Astrocyte (in vitro differentiated cells and primary cell): ENCODE data around the gene PCCA.

Source experiments
- EZH2 ChIP-seq: IDR thresholded peaks from 2 replicates; pipeline ENCODE4 v1.6.1; 2012; ENCODE audit warnings: mild to moderate bottlenecking, low read length, inconsistent platforms; ENCODE audit not compliant: insufficient read depth
- TF ChIP-seq, protein P1 (sequence below): IDR thresholded peaks from 2 replicates; pipeline ENCODE4 v1.5.1; 2011; ENCODE audit warnings: low read depth, mild to moderate bottlenecking, inconsistent platforms, low read length, moderate library complexity; ENCODE audit not compliant: insufficient read depth

DNA sequence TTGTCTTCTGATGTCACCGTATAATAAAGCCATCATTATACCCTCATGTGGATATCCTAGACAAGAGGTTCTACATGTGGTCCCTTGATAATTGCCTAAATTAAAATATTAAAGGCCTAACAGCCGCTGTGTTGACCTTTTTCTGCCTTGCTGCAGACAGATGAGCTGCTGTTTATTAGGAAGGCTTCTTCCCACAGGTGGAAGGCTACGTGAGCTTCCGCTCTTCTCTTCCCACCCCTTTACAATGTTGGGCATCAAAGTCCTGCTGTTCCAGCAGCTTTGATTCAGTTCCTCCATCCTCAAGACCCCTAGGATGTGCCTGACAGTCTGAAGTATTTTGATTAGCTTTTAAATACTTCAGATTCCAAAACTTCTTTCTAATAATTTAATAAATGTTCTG, 217.1 kb downstream of the PCCA start:
- TF ChIP-seq, protein P1, sequence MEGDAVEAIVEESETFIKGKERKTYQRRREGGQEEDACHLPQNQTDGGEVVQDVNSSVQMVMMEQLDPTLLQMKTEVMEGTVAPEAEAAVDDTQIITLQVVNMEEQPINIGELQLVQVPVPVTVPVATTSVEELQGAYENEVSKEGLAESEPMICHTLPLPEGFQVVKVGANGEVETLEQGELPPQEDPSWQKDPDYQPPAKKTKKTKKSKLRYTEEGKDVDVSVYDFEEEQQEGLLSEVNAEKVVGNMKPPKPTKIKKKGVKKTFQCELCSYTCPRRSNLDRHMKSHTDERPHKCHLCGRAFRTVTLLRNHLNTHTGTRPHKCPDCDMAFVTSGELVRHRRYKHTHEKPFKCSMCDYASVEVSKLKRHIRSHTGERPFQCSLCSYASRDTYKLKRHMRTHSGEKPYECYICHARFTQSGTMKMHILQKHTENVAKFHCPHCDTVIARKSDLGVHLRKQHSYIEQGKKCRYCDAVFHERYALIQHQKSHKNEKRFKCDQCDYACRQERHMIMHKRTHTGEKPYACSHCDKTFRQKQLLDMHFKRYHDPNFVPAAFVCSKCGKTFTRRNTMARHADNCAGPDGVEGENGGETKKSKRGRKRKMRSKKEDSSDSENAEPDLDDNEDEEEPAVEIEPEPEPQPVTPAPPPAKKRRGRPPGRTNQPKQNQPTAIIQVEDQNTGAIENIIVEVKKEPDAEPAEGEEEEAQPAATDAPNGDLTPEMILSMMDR, result no peak
- no peak for TF ChIP-seq EZH2
